AG04449 (cell line): ENCODE data around the gene RNU6-1.

Source experiments
- CTCF ChIA-PET: fragments of 350-600 bp; formaldehyde crosslinking; extraction: SDS; loops from one replicate; lab custom pipeline; 2021; ENCODE audit warnings: antibody characterized with exemption; lab: Yijun Ruan, JAX
- POLR2A ChIA-PET: fragments of 400-600, 350-600 bp; formaldehyde crosslinking; extraction: SDS; loops from one replicate; lab custom pipeline; 2020; ENCODE audit warnings: antibody characterized with exemption, inconsistent platforms; lab: Yijun Ruan, JAX
- DNase-seq: peaks from one replicate; pipeline ENCODE4 v3.0.0-alpha.2; 2010; ENCODE audit warnings: low read depth, low spot score
- H3K4me3 ChIP-seq: 2 replicates; pipeline ENCODE4 v1.5.1; 2011; ENCODE audit warnings: low read depth, mild to moderate bottlenecking, control low read depth, low read length
- CTCF ChIP-seq: IDR thresholded peaks from one replicate; pipeline ENCODE4 v1.5.1; 2011; ENCODE audit warnings: mild to moderate bottlenecking, moderate library complexity, low read length, control low read depth, inconsistent platforms; ENCODE audit not compliant: insufficient read depth; ENCODE audit errors: missing control alignments

Gene RNU6-1

GRCh38 chr15:67825881-67826716, 13.7 kb downstream of the RNU6-1 start:
- DNase-seq = no peak
- H3K4me3 ChIP-seq = no peak overlapping the region
- POLR2A ChIA-PET = no interaction called here
- CTCF ChIA-PET = interaction anchor here (0.5 to 2.2 kb wide), 2 partner anchors 11 to 63 kb away, joined by 4 to 6 read pairs; no protein-coding TSS in a partner anchor
- TF ChIP-seq CTCF = no peak

DNA sequence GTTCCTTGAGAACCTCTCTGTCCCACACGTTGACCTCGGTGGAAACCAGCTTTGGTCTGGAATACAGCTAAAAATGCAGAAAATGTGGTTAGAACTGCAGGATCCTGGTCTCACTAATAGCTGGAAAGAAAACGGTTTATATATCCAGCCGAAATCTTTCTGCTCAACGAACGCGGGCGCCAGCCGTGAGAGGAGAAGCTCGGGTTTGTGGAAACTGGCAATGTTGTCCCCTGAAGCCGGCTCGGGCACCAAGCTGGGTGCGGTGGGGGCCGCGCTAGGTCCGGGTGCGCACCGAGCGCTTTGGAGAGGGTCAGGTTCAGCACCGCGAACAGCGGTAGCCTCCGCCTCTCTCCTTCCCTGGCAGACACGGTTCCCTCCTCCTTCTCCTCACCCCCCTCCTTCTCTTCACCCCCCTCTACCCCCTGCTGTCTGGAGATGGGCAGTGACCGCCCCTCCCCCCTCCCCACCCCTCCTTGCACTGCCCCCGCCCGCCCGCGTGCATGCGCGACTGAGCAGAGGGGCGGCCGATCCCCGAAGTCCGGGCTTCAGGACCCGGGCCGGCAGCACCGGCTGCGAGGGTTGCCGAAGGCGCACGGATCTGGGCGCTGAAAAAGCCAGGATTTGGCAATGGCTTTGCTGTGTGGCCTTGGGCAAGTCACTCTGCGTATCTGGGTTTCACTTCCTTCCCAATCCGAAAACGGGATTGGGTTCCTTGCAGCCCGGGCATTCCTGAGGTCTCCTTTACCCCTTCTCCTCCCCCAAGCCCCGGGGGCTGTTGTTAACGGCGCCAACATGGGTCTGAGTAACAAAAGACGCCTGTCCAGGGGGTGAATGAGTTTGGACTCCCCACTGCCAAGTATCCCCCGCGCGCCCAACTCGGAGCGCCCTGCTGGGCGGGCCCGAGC, 14.6 kb downstream of the RNU6-1 start, which contains the start of gene SKOR1:
Gene SKOR1 (plus strand): TSS at position 534 of the 905 bp plus-strand sequence. CDS start 94 bp downstream, at position 628.
- POLR2A ChIA-PET = no interaction called here
- CTCF ChIA-PET = interaction anchor here (0.5 to 1.6 kb wide), 3 partner anchors 11 to 63 kb away, joined by 3 to 6 read pairs (median 4); no protein-coding TSS in a partner anchor
- no peak for DNase-seq
- peak within 1 kb of the TSS; percentile 23 for H3K4me3 ChIP-seq
- TF ChIP-seq CTCF = no peak

DNA sequence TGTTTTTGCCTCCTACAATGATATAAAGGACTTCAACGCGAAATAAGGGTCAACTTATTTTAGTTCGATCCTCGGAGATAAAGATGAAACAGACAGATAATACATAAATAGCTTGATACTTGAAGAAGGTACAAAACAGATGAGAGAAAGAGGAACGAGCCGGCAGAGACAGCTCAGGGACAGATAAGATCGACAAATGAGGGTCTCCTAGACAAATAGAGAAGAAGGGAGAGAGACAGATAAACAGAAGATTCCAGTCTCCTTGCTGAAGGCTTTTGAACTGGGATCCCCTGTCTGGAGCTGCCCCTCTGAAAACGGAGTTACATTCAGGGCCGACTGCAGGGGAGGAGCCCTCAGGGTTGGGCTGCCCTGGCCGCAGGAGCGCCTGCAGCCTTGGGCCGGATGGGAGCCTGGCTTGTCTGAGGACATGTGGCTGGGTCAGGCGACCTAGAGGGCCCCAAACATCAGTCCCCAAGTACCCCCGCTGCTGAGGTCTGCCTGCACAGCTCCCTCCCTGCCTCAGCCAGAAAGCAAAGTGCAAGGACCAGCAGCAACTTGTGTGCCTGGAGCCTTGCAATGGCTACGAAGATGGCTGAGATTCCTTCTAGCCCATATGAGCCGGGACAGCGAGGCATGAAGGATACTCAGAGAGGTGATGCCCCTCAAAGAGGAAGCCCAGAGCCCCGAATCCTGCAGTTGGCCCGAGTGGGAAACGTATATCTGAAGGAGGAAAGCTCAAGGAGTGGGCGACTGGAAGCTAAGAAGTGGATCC, 15.5 kb downstream of the RNU6-1 start:
- ChIA-PET POLR2A (no interaction called here), CTCF (interaction anchor here (1.0 to 1.6 kb wide), 4 partner anchors 12 to 378 kb away, joined by 3 to 6 read pairs (median 4); no protein-coding TSS in a partner anchor)
- TF ChIP-seq CTCF = no peak
- DNase-seq = no peak
- no peak overlapping the region for H3K4me3 ChIP-seq

- DNase-seq = no peak
- ChIA-PET POLR2A (no interaction called here), CTCF (interaction anchor here (0.6 to 1.6 kb wide), 5 partner anchors 12 to 377 kb away, joined by 3 to 6 read pairs (median 3); no protein-coding TSS in a partner anchor)
- no peak for TF ChIP-seq CTCF
- no peak overlapping the region for H3K4me3 ChIP-seq
Observed at GRCh38 chr15:67823314-67824196, 16.3 kb downstream of the RNU6-1 start.

GRCh38 chr15:67822537-67823313, 17.1 kb downstream of the RNU6-1 start:
- no peak for DNase-seq
- H3K4me3 ChIP-seq = no peak overlapping the region
- no peak for TF ChIP-seq CTCF
- ChIA-PET POLR2A (no interaction called here), CTCF (interaction anchor here (0.6 to 1.2 kb wide), 2 partner anchors 360 to 376 kb away, joined by 3 read pairs; no protein-coding TSS in a partner anchor)
